HG03095 (cell line): Measurements from ENCODE around the gene WDR45B.

ENCODE experiments used
- ATAC-seq: cut with Tn5 transposase; IDR thresholded peaks from one replicate; pipeline ENCODE4 v1.9.1; 2021; ENCODE audit warnings: moderate library complexity; ENCODE audit not compliant: unreplicated experiment

Gene WDR45B

DNA sequence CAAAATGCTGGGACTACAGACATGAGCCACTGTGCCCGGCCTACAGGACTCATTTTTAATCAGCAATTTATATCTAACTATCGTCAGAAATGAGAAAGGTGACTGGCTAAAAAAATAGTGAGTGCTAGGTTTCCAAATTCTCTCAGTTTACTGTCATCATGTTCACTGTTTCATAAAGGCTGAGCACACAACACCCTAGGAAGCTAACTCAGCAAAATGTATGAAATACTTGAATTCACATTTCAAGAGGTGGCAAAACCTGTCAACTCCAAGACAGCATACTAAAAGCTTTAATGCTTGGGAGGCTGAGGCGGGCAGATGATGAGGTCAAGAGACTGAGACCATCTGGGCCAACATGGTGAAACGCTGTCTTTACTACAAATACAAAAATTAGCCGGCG is 16.7 kb downstream of the WDR45B start:
- ATAC-seq, result no peak

DNA sequence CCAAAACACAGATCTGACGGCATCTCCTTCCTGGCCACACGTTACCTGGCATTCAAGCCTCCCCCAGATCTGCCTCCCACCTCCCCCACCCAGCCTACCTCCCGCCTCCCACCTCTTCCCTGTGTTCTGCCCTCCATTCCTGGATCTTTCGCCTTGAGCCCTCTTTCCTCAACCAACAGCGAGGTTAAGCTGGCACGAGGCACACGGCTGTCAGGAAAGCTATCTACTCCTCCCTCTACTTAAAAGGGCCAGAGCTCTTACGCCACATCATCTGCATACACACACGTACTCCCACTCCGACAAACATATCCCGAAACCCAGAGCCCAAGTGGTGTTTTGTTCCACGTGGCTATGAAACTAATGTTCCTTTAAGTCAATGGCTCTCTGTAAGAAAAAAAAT is 18.0 kb downstream of the WDR45B start:
- ATAC-seq, result no peak

DNA sequence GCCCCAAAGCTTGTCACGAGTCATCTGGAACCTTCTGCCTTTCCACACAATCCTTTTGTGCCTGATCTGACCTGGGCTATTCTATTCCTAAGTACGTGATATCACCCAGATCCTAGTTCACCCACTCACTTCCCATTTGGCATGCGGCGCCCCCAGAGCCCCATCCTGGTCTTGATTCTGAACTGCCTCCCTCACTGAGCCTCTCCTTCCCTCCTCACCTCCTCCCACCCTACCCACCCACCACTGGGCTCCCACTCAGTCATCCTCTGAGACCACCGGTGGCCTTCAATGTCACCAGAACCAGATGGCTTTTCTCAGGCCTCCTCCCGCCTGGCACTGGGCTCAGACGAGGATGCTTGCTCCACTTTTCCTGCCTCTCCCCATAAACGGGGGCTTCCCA is 18.5 kb downstream of the WDR45B start:
- ATAC-seq, result no peak

DNA sequence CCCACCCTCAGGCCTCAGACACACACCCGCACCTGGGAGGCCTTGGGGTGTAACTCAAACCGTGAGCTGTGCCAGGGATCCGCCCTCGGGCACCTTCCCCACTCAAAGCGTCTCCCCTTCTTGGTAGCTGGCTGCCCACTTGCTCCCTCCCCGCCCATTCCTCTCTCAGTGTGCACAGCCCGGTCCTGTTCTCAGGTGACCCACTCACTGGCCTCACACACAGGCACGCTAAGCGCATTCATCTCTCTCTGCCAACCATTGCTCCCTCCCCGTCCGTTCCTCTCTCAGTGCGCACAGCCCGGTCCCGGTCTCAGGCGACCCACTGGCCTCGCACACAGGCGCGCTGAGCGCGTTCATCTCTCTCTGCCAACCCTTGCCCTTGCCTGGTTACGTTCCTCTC is 20.8 kb downstream of the WDR45B start:
- no peak for ATAC-seq

DNA sequence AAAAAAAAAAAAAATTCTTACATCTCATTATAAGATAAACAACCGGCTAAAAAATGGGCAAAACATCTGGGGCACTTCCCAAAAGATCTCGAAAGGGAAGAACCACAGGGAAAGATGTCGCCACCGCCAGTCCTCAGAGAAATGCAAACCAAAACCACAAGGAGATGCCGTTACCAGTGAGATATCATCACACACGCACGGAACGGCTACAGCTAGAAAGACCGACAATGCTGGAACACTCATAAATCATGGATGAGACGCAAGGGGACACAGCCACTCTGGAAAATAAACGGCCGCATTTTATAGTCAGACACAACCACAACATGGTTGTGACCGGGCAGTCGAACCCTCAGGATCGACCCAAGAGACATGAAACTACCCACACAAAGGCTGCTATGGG is 24.5 kb downstream of the WDR45B start:
- no peak for ATAC-seq

DNA sequence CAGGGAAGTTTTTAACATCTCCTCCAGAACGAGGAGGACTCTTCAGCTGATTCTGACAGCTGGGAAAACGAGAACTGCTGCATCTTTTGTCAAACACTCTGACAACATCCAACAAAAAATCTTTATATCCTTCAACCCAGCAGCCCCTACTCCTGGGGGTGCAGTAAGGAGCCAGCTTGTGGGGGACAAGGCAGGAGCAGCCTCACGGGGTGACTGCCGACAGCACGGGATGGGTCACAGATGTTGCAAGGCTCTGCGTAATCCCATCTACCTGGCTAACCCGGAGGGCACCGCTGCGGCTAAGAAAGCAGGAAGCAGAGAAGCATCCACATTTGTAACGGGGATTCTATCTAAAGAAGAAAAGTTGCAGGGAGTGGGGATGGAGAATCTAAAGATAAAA is 28.6 kb downstream of the WDR45B start:
- ATAC-seq, result no peak

DNA sequence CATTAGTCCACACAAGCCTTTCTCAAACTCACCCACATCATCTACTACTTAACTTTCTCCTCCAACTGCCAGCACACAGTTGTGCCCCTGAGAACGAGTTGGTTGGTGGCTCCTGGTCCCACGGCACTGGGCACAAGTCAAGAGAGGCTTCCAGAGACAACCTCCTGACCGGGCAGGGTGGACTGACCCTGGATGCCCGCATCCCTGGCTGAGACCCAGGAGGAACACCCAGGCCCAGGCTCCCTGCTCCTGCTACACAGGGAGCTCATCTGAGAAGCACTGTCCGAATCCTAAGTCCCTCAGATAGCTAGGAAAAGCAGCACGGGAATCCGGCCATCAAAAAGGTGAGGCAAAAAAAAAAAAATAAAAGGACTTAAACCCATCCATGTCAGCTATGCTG is 29.0 kb downstream of the WDR45B start:
- no peak for ATAC-seq

DNA sequence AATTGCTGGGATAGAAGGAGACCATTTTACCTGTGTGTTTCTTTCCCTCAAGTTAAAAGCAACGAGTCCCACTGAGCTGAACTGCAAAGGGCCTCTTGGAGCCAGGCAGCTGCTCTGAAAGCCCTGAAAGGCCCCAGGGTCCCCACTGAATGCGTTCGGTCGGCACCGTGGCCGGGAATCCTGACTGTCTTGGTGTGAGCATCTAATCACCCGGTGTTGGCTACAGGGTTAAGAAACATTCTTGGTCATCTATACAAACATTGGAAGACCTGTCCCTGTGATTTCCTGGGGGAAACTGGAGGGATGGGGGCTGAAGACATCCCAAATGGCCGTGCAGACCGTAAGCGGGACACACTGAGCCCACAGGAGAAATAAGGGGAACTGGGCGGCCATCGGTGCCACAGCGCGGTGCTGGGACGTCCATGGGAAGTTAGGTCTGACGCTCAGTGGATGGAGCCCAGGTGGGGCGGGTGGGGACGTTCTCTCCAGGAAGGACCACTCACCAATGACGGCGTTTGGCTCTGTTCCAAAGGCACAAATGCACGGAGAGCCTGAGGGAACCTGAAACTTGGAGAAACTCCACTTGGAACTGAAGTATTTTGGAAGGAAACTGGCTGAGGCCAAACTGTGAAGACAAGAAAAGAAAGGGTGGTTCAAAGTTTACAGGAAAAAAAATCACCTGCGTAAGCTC is 32.1 kb downstream of the WDR45B start:
- no peak for ATAC-seq

DNA sequence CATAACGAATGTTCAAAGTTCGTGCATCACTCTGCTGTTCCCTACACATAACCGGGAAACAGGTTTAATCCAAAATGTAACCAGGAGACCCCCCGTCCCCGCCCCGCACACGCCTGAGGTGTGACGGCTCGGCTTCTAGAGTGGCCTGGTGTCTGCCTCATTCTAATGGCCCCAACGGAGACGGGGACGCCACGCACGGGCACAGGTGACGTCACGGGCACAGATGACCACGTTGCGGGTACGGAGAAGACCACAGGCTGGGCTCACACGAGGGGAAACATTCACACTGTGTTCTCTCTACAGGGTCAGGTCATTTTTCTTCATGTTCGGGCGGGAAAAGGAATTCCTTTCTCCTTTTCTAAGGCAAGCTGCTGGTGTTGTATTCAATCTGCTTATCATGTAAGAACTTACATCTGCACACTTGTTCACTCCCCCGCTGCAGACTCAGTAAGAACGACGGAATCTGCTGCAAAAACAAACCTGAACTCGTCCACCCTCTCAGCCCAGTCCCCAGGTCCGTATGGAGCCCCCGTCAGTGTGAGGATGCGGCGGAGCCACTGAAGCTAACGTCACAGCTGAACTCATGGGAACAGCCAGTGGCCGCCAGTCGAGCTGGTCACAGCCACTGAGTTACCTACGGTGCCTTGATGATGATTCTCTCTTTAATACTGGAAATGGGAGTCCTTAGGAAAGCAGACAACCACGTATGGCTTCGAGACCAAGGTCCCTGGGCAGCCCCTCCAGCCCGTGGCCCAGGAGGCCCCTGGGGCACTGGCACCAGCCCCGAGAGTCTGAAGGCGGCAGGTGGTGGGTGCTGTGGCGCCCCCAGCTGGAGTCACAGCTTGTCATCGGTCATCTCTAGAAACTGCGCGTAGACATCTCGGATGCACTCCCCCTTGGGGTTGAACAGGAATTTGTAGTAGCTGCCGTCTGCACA is 32.9 kb downstream of the WDR45B start:
- ATAC-seq, result no peak

DNA sequence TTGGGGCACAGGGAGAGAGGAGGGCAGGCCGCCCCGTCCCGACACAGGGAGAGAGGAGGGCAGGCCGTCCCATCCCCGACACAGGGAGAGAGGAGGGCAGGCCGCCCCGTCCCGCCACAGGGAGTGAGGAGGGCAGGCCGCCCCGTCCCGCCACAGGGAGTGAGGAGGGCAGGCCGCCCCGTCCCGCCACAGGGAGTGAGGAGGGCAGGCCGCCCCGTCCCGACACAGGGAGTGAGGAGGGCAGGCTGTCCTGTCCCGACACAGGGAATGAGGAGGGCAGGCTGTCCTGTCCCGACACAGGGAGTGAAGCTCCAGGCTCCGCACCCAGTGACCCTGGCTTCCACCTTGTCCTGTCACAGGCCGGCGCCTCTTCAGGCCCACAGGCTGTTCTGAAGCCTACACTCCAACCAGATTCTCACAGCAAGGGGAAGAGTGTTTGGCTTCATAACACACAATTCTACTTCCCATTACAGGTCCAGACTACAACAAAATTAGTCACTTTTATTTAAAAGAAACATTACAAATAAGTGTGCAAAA is 34.1 kb downstream of the WDR45B start:
- no peak for ATAC-seq

DNA sequence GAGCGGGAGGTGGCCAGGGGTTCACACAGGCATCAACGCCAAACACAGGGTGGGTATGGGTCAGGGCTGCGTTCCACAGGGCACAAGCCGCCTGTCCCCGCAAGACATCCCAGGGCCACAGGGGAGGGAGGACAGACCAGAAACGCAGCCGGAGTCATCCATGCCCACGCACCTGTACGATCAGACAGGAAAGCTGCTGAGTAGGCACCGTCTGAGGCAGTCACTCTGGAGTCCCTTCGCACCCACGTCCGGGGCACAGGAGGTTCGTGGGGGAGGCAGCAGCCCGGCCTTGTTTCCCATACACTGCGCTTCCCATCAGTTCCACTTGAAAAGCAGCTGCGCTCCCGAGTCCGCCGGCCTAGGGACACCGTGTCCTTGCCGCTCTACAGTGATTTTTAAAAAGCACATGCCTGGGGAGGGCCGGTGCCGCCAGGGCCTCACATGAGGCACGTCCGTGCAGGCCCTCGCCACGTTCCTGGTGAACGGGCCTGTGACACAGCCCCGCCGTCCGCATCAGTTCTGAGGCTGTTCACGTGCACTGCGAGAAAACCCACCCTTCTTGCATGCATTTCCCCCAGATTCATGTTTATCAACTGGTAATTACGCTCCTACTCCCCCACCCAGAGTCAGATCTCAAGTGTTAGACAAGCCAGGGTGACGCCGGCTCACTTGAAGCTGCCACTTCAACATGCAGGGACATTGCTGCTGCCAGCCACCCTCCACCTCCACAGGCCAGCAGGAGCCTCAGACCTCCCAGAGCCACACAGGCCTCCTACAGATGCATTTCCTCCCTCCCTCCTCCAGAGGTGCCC is 34.8 kb downstream of the WDR45B start:
- no peak for ATAC-seq

DNA sequence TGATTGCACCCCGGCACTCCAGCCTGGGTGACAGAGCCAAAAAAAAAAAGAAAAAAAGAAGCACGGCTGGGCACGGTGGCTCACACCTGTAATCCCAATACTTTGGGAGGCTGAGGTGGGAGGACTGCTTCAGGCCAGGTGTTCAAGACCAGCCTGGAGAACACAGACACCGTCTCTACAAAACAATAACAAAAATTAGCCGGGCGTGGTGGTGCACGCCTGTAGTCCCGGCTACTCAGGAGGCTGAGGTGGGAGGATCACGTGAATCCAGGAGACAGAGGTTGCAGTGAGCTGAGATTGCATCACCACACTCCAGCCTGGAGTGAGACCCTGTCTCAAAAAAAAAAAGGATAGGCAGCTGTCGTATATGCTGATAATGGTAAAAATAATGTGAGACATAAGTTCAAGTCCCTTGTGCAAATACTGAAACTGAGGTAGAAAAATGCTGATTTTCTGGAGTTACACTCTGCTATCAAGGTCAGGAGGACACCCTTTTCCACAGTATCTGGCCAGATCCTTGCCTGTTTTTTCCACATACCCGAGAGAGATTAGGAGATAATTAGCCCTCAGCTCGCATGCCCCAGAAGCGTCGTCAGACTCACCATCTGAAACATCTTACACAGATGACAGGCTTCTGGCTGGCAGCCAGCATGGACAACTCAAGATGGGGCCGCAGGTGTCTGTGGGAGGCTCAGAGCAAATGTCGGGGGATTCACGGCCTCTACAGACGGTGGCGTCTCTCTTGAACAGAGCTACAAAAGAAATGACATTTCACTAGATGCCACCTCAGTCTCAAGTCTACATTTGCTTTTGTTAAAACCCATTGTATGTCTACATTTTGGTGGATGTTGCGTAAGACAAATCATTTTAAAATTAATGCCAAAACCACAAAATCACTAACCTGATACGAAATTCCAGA is 36.8 kb downstream of the WDR45B start:
- no peak for ATAC-seq

DNA sequence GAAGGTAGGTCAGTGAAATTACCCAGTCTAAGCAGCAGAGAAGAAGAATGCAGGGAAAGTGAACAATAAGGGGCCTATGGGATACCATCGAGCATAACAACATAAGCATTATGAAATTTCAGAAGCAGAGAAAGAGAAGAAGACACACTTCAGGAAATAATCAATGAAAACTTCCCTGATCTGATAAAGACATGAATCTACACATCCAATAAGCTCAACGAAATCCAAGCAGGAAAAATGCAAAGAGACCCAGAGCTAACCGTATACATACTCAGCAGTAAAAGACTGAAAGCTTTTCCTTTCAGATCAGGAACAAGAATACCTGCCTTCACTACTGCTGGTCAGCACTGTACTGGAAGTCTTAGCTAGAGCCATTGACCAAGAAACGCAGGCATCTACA is 38.6 kb downstream of the WDR45B start:
- ATAC-seq, result no peak

DNA sequence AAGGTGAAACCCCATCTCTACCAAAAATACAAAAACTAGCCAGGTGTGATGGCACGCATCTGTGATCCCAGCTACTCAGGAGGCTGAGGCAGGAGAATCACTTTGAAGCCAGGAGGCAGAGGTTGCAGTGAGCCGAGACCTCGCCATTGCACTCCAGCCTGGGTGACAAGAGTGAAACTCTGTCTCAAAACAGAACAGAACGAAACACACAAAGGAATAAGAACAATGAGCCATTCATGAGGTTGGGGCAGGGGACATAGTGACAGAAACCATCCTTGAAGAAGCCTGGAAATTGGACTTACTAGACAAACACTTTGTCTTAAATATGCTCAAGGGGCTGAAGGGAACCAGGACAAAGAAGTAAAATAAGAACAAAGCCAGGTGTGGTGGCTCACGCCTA is 39.4 kb downstream of the WDR45B start:
- ATAC-seq, result no peak

DNA sequence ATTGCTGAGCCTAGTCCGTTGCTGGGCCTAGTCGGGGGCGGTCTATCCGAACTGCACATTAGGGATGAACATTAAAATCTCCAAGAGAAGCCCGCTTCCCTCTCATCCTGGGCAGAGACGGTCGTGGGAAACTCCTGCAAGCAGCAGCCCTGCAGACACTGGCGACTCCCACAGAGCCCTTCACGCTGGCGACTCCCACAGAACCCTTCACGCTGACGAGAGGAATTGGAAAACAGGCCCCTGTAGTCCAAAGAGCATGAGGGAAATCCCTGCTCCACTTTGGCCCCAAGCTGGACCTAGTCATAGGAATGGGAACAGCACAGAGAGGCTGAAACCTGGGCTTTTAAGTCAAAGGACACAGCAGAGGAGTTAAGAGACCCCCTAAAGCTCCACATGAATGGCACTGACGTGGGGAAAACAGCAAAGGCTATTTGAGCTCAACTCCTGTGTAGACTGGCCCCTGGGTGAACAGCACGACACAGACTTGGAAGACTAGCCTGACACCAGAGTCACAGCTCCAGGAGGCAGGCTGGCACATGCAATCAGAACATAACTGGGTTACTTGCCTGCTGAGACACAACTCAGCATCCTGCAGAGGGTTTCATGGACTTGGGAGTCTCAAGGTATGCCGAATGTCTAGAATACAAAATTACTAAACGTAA is 42.2 kb downstream of the WDR45B start:
- ATAC-seq, result no peak

DNA sequence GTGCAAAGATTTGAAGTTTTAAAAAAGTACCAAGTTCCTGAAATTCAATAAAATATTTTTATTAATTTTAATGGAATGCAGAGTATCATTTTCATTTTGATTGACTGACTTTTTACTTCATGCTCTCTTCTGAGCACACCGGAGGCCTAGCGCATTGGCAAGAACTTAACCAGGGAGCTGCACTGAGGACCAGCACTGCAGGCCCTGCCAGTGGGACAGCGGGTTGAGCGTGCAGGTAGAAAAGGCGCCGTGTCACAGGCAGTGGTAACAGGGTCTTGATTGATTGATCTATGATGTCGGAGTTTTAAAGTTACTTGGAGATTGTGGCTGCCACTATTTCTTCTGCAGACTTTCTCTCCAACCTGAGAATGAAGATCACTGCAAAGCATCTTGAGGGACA is 43.7 kb downstream of the WDR45B start:
- no peak for ATAC-seq

DNA sequence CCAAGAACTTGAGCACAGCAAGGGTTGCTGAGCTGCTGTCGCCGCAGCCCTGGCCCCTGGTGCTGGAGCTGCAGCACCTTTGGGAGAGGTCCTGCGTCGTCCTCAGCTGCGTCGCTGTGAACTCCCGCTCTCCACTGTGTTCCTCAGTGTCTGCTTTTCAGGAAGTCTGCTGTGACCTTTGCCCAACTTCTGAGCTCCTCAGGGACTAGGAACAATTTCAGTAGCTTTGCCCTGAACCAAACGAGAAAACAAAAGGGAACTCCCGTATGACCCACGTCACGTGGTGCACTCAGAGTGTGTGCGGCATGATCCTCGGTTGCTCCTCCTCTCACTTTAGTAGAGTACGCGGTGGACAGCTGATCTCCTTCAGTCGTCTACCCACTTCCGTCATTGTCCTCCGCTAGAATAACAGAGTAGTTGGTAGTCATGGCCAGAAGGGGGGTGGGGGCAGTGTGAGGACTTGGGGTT is 44.2 kb downstream of the WDR45B start:
- no peak for ATAC-seq

DNA sequence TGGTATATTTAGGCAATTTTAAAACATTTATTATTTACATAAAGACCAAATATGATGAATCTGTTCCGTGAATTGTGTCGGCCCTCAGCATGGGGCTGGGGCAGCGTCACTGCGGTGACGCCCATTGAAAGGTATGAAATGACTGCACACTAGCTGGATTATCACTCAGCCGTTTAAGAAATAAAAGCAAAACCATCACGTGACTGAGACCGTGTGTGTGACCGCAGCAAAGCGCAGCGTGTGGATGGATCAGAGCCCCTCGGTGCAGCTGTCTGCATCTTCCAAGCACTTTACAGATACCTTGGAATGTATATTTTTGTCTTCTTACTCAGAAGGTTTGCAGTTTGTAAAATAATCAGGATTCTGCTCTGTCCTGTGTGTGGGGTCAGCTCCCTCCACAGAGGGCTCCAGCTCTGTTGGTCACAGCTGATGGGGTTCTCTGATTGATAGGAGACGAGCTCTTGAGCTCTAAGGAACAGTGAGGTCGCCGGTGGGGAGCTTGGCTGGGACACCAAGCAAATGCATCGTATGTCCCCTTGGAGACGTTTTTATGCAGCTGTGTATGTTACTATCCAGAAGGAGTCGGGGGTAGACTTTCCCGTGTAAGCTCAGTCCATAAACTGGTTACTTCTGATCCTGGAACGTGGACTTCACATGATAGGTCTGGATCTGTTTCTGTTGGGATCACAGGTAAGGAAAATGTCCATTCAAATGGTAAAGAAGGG is 45.1 kb downstream of the WDR45B start:
- ATAC-seq, result no peak

DNA sequence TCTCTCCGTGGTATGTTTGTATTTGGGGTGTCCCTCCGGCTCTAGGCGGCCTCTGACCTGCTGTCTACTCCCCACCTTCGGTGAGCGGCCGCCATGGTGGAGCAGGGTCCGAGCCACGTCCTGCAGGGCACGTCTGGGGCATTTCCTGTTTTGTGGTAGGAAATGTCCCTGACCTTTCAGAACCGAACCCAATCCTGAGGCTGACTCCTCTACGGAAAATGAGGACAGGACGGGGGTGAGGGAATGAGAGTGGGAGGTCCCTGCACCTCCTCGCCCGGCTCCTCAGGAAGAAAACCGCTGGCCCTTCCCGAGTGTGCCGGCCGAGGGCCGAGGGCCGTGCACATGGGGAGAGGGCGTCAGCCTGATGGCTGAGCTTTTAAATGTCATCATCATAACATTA is 45.8 kb downstream of the WDR45B start:
- ATAC-seq, result no peak
